HG03558 (cell line): Measurements from ENCODE around the gene FOXN3.

ENCODE experiments used
- ATAC-seq: cut with Tn5 transposase; IDR thresholded peaks from one replicate; pipeline ENCODE4 v1.9.1; 2021; ENCODE audit warnings: moderate number of reproducible peaks; ENCODE audit not compliant: unreplicated experiment; ENCODE audit errors: extremely low read depth

The FOXN3 gene

GRCh38 chr14:89387922-89388685 lies 28.9 kb downstream of the FOXN3 start:
- no peak for ATAC-seq

DNA sequence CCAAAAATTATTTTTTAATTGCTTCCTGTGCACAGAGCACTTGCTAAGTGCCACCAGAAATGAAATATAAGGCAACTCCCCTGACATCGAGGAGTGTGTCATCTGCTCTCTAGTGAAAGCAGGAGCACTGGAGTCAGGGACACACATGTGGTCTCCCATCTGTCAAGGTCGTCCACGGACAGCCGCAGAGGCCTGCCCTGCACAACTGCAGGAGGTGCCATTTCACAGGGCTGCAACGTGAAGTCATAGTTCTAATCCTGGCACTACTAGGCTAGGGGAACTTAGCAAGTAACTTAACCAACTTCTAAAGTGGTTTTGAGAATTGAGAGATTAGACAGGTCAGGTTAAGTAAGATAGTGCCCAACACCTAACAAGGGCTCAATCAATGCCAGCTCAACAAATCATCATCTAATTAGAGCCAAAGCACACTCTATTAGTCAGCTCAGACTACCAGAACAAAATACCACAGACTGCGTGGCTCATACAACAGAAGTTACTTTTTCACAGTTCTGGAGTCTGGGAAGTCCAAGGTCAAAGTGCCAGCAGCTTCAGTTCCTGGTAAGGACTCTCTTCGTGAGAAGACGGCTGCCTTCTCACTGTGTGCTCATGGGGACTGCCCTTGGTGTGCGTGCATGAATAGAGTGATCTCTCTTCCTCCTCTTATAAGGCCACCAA lies 30.7 kb downstream of the FOXN3 start:
- ATAC-seq, result no peak

DNA sequence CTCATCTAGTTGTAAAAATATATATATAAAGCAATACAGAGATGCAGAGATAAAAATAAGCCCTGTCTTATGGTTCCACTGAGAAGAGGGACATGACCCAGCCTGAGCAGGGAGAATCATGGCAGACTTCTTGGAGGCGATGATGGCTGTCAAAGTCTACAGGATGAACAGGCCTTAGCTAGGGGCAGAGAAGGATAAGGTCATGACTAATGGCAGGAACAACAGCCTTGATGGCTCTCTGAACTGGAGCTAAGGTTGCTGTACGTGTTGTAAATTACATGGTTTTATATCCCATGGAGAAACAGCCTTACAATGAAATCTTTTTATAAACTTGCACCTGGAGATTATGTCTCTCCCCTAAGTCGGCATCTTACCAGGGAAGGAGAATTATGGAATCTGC lies 32.4 kb downstream of the FOXN3 start:
- no peak for ATAC-seq

DNA sequence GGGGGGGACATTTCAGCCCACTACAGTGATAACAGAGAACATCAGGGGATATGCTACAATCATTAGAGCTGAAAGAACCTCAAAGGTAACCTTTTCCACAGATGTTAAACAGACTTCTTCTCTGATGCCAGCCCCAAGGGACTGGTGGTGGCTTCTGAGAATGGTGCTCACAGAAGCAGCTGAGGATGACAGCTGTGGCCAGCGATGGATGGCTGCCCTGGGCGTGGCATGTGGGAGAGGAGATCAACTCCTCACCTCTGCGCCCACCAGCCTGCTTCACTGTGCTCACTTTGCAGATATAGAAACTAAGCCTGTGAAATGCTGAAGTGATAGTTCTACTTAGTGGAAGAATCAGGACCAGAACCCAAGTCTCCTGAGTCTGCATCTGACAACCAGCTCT lies 33.0 kb downstream of the FOXN3 start:
- ATAC-seq, result peak; percentile 75

GRCh38 chr14:89382901-89383845 lies 33.9 kb downstream of the FOXN3 start:
- ATAC-seq, result no peak

GRCh38 chr14:89382487-89382886 lies 34.5 kb downstream of the FOXN3 start:
- no peak for ATAC-seq

GRCh38 chr14:89379891-89380820 lies 36.9 kb downstream of the FOXN3 start:
- no peak for ATAC-seq

DNA sequence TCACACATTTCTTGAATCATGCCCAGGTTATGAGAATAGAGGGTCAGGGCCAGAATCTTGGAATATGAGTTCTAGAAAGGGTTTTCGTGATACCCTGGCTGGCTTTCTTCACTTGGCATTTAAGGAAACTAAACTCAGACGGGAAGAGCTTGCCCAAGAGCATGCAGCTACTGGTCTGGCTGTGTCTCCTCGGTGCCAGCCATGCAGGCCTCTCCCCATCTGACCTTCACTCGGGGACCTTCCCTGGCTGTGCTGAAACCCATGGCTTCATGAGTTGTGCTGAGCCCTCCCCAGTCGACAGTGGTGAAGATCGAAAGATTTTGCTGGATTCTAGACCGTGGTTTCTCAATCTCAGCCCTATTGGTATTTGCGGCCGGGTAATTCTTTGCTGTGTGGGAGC lies 38.0 kb downstream of the FOXN3 start:
- ATAC-seq, result no peak

DNA sequence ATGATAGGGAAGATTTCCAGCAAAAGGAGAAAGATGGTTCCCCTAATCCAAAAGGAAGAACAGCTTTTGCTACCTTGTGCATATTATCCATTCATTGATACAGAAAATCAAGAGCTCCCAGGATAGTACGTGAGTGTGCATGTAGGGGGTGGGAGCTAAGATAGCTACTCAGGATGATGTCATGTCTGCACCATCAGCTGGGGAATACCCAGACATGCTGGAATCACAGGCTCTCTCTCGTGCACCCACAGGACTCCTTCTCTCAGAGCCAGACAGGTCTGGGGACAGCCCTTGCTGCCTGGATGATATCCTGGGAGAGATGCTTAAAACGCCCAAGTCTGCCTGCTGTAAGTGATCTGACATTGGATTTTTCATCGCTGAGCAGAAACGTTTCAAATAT lies 38.9 kb downstream of the FOXN3 start:
- ATAC-seq, result peak; percentile 70

DNA sequence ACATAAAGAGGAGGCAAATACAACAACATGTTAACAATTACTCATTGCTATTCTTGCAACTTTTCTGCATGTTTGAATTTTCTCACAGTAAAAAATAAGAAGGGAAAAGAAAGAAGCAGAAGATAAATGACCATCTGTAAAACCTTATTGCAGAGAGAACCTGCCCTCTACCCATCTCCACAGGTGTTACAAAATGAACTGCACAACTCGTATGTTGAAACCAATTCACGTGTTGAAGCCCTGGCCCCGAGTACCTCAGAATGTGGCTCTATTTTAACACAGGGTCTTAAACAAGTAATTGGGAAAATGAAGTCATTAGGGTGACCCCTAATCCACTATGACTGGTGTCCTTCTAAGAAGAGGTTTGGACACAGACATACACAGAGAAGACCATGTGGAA lies 39.5 kb downstream of the FOXN3 start:
- no peak for ATAC-seq

- ATAC-seq, result no peak
Measured at GRCh38 chr14:89374908-89375307, 42.1 kb downstream of the FOXN3 start.

- ATAC-seq, result no peak
Measured at GRCh38 chr14:89373185-89373584, 43.8 kb downstream of the FOXN3 start.

DNA sequence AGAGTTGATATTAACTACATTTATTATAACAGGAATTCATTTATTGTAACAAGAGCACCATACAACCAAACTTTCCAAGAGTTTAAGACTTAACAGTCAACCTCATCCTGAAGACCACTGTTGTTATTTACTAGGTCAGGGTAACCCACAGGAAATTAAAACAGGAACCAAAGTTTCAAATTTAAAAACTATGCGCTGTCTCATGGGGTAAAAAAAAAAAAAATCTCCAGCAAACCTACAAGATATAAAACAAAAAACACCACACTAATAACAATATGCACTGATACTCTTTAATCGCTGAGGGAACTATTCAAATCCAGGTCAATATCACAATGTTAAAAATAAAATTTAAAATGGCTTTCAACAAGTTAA lies 44.5 kb downstream of the FOXN3 start:
- ATAC-seq, result no peak

- no peak for ATAC-seq
Measured at GRCh38 chr14:89371585-89372511, 45.2 kb downstream of the FOXN3 start.

DNA sequence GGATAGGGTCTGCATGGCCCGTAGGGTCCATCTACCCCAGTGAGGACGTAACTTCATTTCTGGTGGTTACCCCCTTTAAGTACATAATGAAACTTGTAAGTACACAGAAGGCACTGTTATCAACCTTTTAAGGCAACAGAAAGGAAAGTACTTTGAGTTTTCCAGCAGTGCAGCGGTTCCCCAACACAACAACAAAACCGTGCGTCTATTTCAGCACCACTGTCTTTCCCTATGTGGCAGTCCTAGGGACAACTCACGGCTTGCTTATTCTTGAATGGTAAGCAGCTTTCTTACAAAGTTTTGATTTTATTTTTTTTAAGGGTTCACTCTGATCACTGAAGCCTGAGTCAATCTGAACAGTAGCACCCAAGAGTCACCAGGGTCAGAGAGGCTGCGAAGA lies 46.3 kb downstream of the FOXN3 start:
- ATAC-seq, result no peak

DNA sequence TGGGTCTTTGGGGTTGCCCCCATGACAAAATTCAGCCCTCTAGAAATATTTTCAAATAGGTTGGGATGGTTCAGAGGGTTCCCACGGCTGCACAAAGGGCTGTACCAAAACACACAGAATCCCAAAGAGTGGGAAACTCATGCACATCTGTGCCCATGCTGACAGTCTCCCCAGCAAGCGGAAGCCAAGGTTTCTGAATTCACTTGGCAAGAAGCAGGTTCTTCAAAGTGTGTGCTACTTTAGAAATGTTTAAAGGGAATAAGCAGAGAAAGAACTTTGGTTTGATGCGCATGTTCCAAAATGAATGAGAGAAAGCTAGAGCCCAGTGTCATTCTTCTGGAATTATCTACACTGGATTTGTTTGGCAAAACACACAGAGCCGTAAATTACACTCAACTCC lies 46.7 kb downstream of the FOXN3 start:
- ATAC-seq, result no peak

GRCh38 chr14:89369656-89370055 lies 47.4 kb downstream of the FOXN3 start:
- no peak for ATAC-seq

GRCh38 chr14:89368490-89369477 lies 48.2 kb downstream of the FOXN3 start:
- no peak for ATAC-seq
